ENCODE data around the gene PRSS37. TPM values are rescaled to one million over a fixed set of nuclear protein-coding genes. Genes with fewer than 3 reads are reported as not detected.

The PRSS37 gene
- total and polyA plus RNA-seq, 2 of the 13 experiments (the other 11 are each of a cell fraction or from before 2014, with no cell fraction given): not detected

DNA sequence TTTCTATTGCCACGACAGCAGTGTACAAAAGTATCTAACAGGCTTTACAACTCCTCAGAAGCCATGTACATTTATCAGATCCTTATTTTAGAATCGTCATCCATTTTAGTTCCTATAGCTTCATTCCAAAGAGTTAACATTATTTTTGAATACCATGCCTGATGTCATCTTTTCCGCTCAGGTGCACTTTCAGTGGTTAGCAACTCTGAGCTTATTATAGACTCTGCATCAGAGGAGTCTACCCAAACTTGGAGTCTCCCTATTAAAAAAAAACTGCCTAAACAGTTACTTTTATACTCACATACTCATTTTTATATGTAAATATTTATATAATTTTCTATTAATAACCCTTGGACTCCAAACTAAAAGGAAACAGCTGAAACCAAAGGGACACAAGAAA is 31.6 kb upstream of the PRSS37 start:
- BruUV-seq (replicated peaks): no TSS peak
- POLR2A ChIA-PET: no interaction called here
- Histone ChIP-seq H3K27ac (ENCODE audit: extremely low read length, insufficient read depth, low read length) (no peak overlapping the region), H3K79me2 (ENCODE audit: insufficient read depth, low read length) (no peaks in the 10 kb centered on the region), H3K4me1 (ENCODE audit: insufficient read depth, low read length) (no peaks in the 10 kb centered on the region), H3K9me3 (ENCODE audit: low read length) (no peaks in the 10 kb centered on the region), H3K4me2 (ENCODE audit: low read depth, low read length) (no peak overlapping the region), H3K4me3 (replicated peaks in 1 of 3; ENCODE audit: insufficient read depth in 1 of 3, low read depth in 2 of 3, low read length in 3 of 3) (no peak overlapping the region), H3K9ac (ENCODE audit: insufficient read depth, low read depth, low read length) (no peak overlapping the region), H2AFZ (ENCODE audit: low read length) (no peak overlapping the region), H4K20me1 (ENCODE audit: insufficient read depth, low read length) (no peaks in the 10 kb centered on the region), H3K36me3 (replicated peaks in 1 of 2; ENCODE audit: control insufficient read depth in 1 of 2, insufficient read depth in 2 of 2, low read length in 2 of 2) (no peaks in the 10 kb centered on the region), H3K27me3 (ENCODE audit: control insufficient read depth in 1 of 2, insufficient read depth in 2 of 2, low read length in 2 of 2) (no peaks in the 10 kb centered on the region)
- no peak for FAIRE-seq
- 28% methylated on average over 3 of the region's 3 CpGs for WGBS (ENCODE audit: low lambda C conversion rate)
- ATAC-seq: no peak
- in situ Hi-C loops (cut with HindIII; ENCODE audit: extremely low pct_ligation_motif_present, low pct_unique_long_range_greater_than_20kb) (no loop called here), intact Hi-C loops (cut with micrococcal nuclease; ENCODE audit: unreplicated experiment) (no loop called here)
- DNase-seq (ENCODE audit: low spot score): no peak
- TF ChIP-seq, protein P1, sequence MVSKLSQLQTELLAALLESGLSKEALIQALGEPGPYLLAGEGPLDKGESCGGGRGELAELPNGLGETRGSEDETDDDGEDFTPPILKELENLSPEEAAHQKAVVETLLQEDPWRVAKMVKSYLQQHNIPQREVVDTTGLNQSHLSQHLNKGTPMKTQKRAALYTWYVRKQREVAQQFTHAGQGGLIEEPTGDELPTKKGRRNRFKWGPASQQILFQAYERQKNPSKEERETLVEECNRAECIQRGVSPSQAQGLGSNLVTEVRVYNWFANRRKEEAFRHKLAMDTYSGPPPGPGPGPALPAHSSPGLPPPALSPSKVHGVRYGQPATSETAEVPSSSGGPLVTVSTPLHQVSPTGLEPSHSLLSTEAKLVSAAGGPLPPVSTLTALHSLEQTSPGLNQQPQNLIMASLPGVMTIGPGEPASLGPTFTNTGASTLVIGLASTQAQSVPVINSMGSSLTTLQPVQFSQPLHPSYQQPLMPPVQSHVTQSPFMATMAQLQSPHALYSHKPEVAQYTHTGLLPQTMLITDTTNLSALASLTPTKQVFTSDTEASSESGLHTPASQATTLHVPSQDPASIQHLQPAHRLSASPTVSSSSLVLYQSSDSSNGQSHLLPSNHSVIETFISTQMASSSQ (IDR thresholded peaks at IDR 0.05; ENCODE audit: low read depth): no peak
- TF ChIP-seq, protein P1 (CRISPR knock-in tag; IDR thresholded peaks at IDR 0.05; ENCODE audit: borderline replicate concordance): no peak
- TF ChIP-seq, protein P2, sequence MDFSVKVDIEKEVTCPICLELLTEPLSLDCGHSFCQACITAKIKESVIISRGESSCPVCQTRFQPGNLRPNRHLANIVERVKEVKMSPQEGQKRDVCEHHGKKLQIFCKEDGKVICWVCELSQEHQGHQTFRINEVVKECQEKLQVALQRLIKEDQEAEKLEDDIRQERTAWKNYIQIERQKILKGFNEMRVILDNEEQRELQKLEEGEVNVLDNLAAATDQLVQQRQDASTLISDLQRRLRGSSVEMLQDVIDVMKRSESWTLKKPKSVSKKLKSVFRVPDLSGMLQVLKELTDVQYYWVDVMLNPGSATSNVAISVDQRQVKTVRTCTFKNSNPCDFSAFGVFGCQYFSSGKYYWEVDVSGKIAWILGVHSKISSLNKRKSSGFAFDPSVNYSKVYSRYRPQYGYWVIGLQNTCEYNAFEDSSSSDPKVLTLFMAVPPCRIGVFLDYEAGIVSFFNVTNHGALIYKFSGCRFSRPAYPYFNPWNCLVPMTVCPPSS (IDR thresholded peaks at IDR 0.05): no peak
- TF ChIP-seq NFE2 (CRISPR knock-in tag; IDR thresholded peaks at IDR 0.05): no peak
- TF ChIP-seq ZNF678 (CRISPR knock-in tag; IDR thresholded peaks at IDR 0.05): no peak
- TF ChIP-seq ZNF607 (CRISPR knock-in tag; IDR thresholded peaks at IDR 0.05; ENCODE audit: borderline replicate concordance): no peak
- no peak for TF ChIP-seq ZNF839 (CRISPR knock-in tag; IDR thresholded peaks at IDR 0.05; ENCODE audit: borderline replicate concordance)
- TF ChIP-seq, protein P3, sequence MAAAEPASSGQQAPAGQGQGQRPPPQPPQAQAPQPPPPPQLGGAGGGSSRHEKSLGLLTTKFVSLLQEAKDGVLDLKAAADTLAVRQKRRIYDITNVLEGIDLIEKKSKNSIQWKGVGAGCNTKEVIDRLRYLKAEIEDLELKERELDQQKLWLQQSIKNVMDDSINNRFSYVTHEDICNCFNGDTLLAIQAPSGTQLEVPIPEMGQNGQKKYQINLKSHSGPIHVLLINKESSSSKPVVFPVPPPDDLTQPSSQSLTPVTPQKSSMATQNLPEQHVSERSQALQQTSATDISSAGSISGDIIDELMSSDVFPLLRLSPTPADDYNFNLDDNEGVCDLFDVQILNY (CRISPR knock-in tag; conservative IDR thresholded peaks at IDR 0.05): no peak
- CTCF ChIA-PET (ENCODE audit: low intra/inter-chr PET ratio, low total read pairs): no interaction called here

All from HepG2 (cell line).